Ectodermal cell (in vitro differentiated cells): Measurements from ENCODE around the gene ERH.

Experiments used
- H3K27ac ChIP-seq: 2 replicates; pipeline ENCODE4 v1.7.0; 2013; ENCODE audit warnings: mild to moderate bottlenecking, low read depth, low read length; ENCODE audit not compliant: insufficient read depth, poor library complexity, severe bottlenecking
- H3K27me3 ChIP-seq: 2 replicates; pipeline ENCODE4 v1.7.0; 2013; ENCODE audit warnings: mild to moderate bottlenecking, low read length; ENCODE audit not compliant: insufficient read depth, control insufficient read depth, poor library complexity, severe bottlenecking
- H3K36me3 ChIP-seq: one replicate; pipeline ENCODE4 v1.7.0; 2013; ENCODE audit warnings: low read length; ENCODE audit not compliant: control insufficient read depth, insufficient read depth
- H3K4me1 ChIP-seq: one replicate; pipeline ENCODE4 v1.7.0; 2013; ENCODE audit warnings: low read length; ENCODE audit not compliant: control insufficient read depth, insufficient read depth
- H3K4me3 ChIP-seq: 2 replicates; pipeline ENCODE4 v1.7.0; 2013; ENCODE audit warnings: low read depth, low read length, control low read depth; ENCODE audit not compliant: insufficient read depth
- H3K9me3 ChIP-seq: 2 replicates; pipeline ENCODE4 v1.7.0; 2013; ENCODE audit warnings: mild to moderate bottlenecking, low read length, moderate library complexity; ENCODE audit not compliant: control insufficient read depth
- WGBS, 2 experiments: methylation state at CpG; one replicate each; pipeline ENCODE4 v1.1.7; 2013; ENCODE audit warnings: missing lambda C conversion rate in 2 of 2; 5-methylcytosine and 5-hydroxymethylcytosine counted together

ERH gene

DNA sequence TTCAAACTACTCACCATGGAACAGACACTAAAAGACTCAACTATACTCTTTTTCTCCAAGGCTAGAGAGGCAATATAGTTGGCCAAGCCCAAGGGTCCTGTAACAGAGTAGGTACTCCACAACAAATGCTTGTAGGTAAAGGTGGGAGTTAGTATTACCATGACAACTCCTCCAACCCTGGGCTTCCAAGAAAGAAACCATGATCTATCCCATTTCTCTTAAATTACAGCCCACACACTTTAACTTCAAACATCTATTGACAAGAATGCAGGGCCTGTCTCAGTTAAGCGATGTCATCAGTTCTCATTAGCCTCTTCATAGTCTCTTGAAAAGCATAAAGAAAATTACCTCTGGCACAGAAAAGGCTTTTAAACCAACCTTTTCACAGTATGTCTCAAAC lies 25.0 kb downstream of the ERH start:
- no peaks in the 10 kb centered on the region for H3K27me3 ChIP-seq
- WGBS, 2 experiments = 91 to 93% methylated on average over 1 of the region's 1 CpG
- H3K4me3 ChIP-seq = no peak overlapping the region
- H3K36me3 ChIP-seq = peaks cover 7% of the 10 kb centered on the region
- no peak overlapping the region for H3K27ac ChIP-seq
- H3K4me1 ChIP-seq = no peaks in the 10 kb centered on the region
- no peaks in the 10 kb centered on the region for H3K9me3 ChIP-seq

DNA sequence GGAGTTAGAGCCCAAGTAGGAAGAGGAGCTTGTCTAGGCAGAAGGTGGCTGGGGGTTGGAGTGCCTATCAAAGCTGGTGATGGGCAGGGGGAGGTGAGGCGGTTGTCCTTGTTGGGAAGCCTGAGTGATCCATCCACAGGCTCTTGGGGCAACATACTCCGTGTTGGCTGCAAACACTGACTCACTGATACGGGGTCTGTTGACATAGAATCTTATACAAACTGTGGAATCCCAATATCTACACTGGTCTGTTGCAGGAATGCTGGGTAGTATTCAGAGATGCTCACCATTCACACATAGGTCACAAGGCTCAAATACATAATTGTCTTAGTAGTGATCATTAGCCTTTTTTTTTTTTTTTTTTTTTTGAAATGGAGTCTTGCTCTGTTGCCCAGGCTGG lies 26.0 kb downstream of the ERH start:
- Histone ChIP-seq H3K4me3 (no peak overlapping the region), H3K4me1 (no peaks in the 10 kb centered on the region), H3K36me3 (peaks cover 7% of the 10 kb centered on the region), H3K27me3 (no peaks in the 10 kb centered on the region), H3K9me3 (no peaks in the 10 kb centered on the region), H3K27ac (no peak overlapping the region)
- WGBS, 2 experiments = 92 to 94% methylated on average over 3 of the region's 3 CpGs

GRCh38 chr14:69370061-69370460 lies 28.0 kb downstream of the ERH start:
- no peaks in the 10 kb centered on the region for H3K9me3 ChIP-seq
- 63 to 66% methylated on average over 5 of the region's 5 CpGs for WGBS, 2 experiments
- no peaks in the 10 kb centered on the region for H3K27me3 ChIP-seq
- H3K4me1 ChIP-seq = no peaks in the 10 kb centered on the region
- no peaks in the 10 kb centered on the region for H3K36me3 ChIP-seq
- no peak overlapping the region for H3K4me3 ChIP-seq
- H3K27ac ChIP-seq = no peak overlapping the region

DNA sequence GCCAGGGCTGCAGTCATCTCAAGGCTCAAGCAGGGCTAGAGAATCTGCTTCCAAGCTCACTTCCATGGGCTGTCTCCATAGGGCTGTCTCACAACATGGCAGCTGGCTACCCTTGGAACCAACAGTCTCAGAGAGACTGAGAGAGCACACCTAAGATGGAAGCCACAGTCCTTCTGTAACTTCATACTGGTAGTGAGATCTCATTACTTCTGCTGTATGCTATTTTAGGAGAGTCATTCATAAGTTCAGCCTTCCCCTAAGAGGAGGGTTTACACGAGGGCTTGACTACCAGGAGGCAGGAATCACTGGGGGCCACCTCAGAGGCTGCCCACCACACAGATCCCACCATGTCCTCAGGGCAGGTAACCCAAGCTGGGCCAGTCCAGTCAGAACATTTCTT lies 29.7 kb downstream of the ERH start:
- H3K4me3 ChIP-seq = no peak overlapping the region
- H3K27me3 ChIP-seq = no peaks in the 10 kb centered on the region
- H3K36me3 ChIP-seq = no peaks in the 10 kb centered on the region
- WGBS, 2 experiments = 91% methylated on average over 1 of the region's 1 CpG
- H3K9me3 ChIP-seq = no peaks in the 10 kb centered on the region
- no peak overlapping the region for H3K27ac ChIP-seq
- H3K4me1 ChIP-seq = no peaks in the 10 kb centered on the region

DNA sequence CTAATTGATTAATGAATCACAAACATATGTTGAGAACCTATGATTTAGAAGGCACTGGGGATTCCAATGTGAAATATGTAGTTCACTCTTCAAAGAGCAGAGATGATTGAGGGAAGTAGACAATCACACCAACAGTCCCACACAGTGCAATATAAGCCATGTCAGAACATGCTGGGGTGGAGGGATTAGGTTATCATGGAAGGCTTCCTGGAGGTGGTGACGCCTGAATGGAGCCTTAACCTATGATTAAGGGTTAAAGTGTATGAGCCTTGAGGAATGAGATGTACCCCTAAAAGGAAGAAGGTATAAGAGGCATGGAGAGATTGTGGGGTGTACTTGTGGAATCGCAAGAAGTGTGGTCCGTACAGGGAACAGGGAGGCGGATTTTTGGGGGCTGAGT lies 31.3 kb downstream of the ERH start:
- 94 to 95% methylated on average over 4 of the region's 4 CpGs for WGBS, 2 experiments
- Histone ChIP-seq H3K36me3 (no peaks in the 10 kb centered on the region), H3K4me1 (no peaks in the 10 kb centered on the region), H3K27ac (no peak overlapping the region), H3K27me3 (no peaks in the 10 kb centered on the region), H3K9me3 (no peaks in the 10 kb centered on the region), H3K4me3 (no peak overlapping the region)

DNA sequence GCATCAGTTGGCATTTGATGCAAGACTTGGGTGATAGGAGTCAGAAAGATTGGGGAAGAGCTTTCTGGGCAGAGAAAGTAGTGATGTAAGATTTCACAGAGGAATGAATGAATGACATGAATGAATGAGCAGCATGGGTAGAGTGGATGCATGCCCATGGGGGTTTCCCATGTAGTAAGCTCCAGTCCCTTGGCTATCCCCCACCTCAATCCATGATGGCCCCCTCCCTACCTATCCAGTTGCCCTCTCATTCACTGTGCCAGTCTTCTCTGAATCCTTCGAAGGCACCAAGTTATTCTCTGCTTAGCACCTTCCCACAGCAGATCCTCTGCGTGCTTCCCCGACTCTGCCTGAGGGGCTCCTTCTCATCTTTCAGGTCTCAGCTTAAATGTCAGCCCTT lies 32.0 kb downstream of the ERH start:
- H3K9me3 ChIP-seq = no peaks in the 10 kb centered on the region
- no peaks in the 10 kb centered on the region for H3K27me3 ChIP-seq
- no peak overlapping the region for H3K27ac ChIP-seq
- H3K4me3 ChIP-seq = no peak overlapping the region
- H3K4me1 ChIP-seq = no peaks in the 10 kb centered on the region
- H3K36me3 ChIP-seq = no peaks in the 10 kb centered on the region
- WGBS, 2 experiments = 74 to 80% methylated on average over 3 of the region's 3 CpGs

GRCh38 chr14:69364378-69364777 lies 33.7 kb downstream of the ERH start:
- Histone ChIP-seq H3K36me3 (no peaks in the 10 kb centered on the region), H3K27ac (no peak overlapping the region), H3K4me1 (no peaks in the 10 kb centered on the region), H3K9me3 (no peaks in the 10 kb centered on the region), H3K27me3 (no peaks in the 10 kb centered on the region), H3K4me3 (no peak overlapping the region)
- WGBS, 2 experiments = 87 to 97% methylated on average over 2 of the region's 2 CpGs

GRCh38 chr14:69363964-69364363 lies 34.1 kb downstream of the ERH start:
- Histone ChIP-seq H3K36me3 (no peaks in the 10 kb centered on the region), H3K27ac (no peak overlapping the region), H3K9me3 (no peaks in the 10 kb centered on the region), H3K27me3 (no peaks in the 10 kb centered on the region), H3K4me1 (no peaks in the 10 kb centered on the region), H3K4me3 (no peak overlapping the region)
- WGBS, 2 experiments = 87 to 95% methylated on average over 4 of the region's 4 CpGs

- 39 to 48% methylated on average over 9 of the region's 9 CpGs for WGBS, 2 experiments
- Histone ChIP-seq H3K4me3 (no peak overlapping the region), H3K27ac (no peak overlapping the region), H3K9me3 (no peaks in the 10 kb centered on the region), H3K27me3 (no peaks in the 10 kb centered on the region), H3K36me3 (no peaks in the 10 kb centered on the region), H3K4me1 (no peaks in the 10 kb centered on the region)
Observed at GRCh38 chr14:69363055-69363454, 35.0 kb downstream of the ERH start.

GRCh38 chr14:69360438-69361108 lies 37.5 kb downstream of the ERH start:
- no peak overlapping the region for H3K27ac ChIP-seq
- no peaks in the 10 kb centered on the region for H3K27me3 ChIP-seq
- no peaks in the 10 kb centered on the region for H3K9me3 ChIP-seq
- no peak overlapping the region for H3K4me3 ChIP-seq
- no peaks in the 10 kb centered on the region for H3K4me1 ChIP-seq
- H3K36me3 ChIP-seq = no peaks in the 10 kb centered on the region
- WGBS, 2 experiments = 92% methylated on average over 7 of the region's 7 CpGs

GRCh38 chr14:69358966-69359365 lies 39.1 kb downstream of the ERH start:
- Histone ChIP-seq H3K27ac (no peak overlapping the region), H3K4me3 (no peak overlapping the region), H3K4me1 (no peaks in the 10 kb centered on the region), H3K27me3 (no peaks in the 10 kb centered on the region), H3K36me3 (no peaks in the 10 kb centered on the region), H3K9me3 (no peaks in the 10 kb centered on the region)
- 84 to 93% methylated on average over 3 of the region's 3 CpGs for WGBS, 2 experiments
